ENCODE results near the gene AQP1.

The AQP1 gene

GRCh38 chr7:30915751-30916150, 4.1 kb downstream of the AQP1 start:
- Histone ChIP-seq H3K9ac (no peak overlapping the region), H3K27ac (no peak overlapping the region), H3K27me3 (ENCODE audit: control insufficient read depth, insufficient read depth, low read length) (no peaks in the 10 kb centered on the region), H3K36me3 (ENCODE audit: control insufficient read depth, insufficient read depth, low read length) (no peaks in the 10 kb centered on the region), H3K79me2 (no peaks in the 10 kb centered on the region), H3K4me3 (ENCODE audit: low read depth, low read length) (no peak overlapping the region), H2AFZ (no peak overlapping the region), H3K4me1 (peaks cover 5% of the 10 kb centered on the region), H3K9me3 (ENCODE audit: control insufficient read depth, low read length) (no peaks in the 10 kb centered on the region), H3K4me2 (ENCODE audit: low read length) (no peak overlapping the region)
- TF ChIP-seq, protein P1, sequence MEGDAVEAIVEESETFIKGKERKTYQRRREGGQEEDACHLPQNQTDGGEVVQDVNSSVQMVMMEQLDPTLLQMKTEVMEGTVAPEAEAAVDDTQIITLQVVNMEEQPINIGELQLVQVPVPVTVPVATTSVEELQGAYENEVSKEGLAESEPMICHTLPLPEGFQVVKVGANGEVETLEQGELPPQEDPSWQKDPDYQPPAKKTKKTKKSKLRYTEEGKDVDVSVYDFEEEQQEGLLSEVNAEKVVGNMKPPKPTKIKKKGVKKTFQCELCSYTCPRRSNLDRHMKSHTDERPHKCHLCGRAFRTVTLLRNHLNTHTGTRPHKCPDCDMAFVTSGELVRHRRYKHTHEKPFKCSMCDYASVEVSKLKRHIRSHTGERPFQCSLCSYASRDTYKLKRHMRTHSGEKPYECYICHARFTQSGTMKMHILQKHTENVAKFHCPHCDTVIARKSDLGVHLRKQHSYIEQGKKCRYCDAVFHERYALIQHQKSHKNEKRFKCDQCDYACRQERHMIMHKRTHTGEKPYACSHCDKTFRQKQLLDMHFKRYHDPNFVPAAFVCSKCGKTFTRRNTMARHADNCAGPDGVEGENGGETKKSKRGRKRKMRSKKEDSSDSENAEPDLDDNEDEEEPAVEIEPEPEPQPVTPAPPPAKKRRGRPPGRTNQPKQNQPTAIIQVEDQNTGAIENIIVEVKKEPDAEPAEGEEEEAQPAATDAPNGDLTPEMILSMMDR (IDR thresholded peaks at IDR 0.05) = no peak

GRCh38 chr7:30916255-30916654, 4.6 kb downstream of the AQP1 start:
- Histone ChIP-seq H3K4me3 (ENCODE audit: low read depth, low read length) (no peak overlapping the region), H3K9me3 (ENCODE audit: control insufficient read depth, low read length) (no peaks in the 10 kb centered on the region), H3K79me2 (no peaks in the 10 kb centered on the region), H3K27me3 (ENCODE audit: control insufficient read depth, insufficient read depth, low read length) (no peaks in the 10 kb centered on the region), H3K4me2 (ENCODE audit: low read length) (no peak overlapping the region), H3K36me3 (ENCODE audit: control insufficient read depth, insufficient read depth, low read length) (no peaks in the 10 kb centered on the region), H3K4me1 (peaks cover 5% of the 10 kb centered on the region), H3K27ac (no peak overlapping the region), H2AFZ (no peak overlapping the region), H3K9ac (no peak overlapping the region)
- TF ChIP-seq, protein P1 (IDR thresholded peaks at IDR 0.05) = no peak

- H3K9ac ChIP-seq = no peak overlapping the region
- H3K4me1 ChIP-seq = peaks cover 5% of the 10 kb centered on the region
- no peak overlapping the region for H3K4me3 ChIP-seq (ENCODE audit: low read depth, low read length)
- H3K79me2 ChIP-seq = no peaks in the 10 kb centered on the region
- H2AFZ ChIP-seq = no peak overlapping the region
- H3K27me3 ChIP-seq (ENCODE audit: control insufficient read depth, insufficient read depth, low read length) = no peaks in the 10 kb centered on the region
- TF ChIP-seq, protein P1 (IDR thresholded peaks at IDR 0.05) = no peak
- H3K9me3 ChIP-seq (ENCODE audit: control insufficient read depth, low read length) = no peaks in the 10 kb centered on the region
- no peak overlapping the region for H3K4me2 ChIP-seq (ENCODE audit: low read length)
- no peaks in the 10 kb centered on the region for H3K36me3 ChIP-seq (ENCODE audit: control insufficient read depth, insufficient read depth, low read length)
- H3K27ac ChIP-seq = no peak overlapping the region
These were observed 5.1 kb downstream of the AQP1 start for GRCh38 chr7:30916767-30917166.

- Histone ChIP-seq H3K9ac (no peak overlapping the region), H3K4me2 (ENCODE audit: low read length) (no peak overlapping the region), H3K27ac (no peak overlapping the region), H3K4me1 (peaks cover 5% of the 10 kb centered on the region), H3K27me3 (ENCODE audit: control insufficient read depth, insufficient read depth, low read length) (no peaks in the 10 kb centered on the region), H3K36me3 (ENCODE audit: control insufficient read depth, insufficient read depth, low read length) (no peaks in the 10 kb centered on the region), H2AFZ (no peak overlapping the region), H3K4me3 (ENCODE audit: low read depth, low read length) (no peak overlapping the region), H3K9me3 (ENCODE audit: control insufficient read depth, low read length) (no peaks in the 10 kb centered on the region), H3K79me2 (no peaks in the 10 kb centered on the region)
- TF ChIP-seq, protein P1 (IDR thresholded peaks at IDR 0.05) = no peak
These were observed 5.7 kb downstream of the AQP1 start for GRCh38 chr7:30917216-30917893.

DNA sequence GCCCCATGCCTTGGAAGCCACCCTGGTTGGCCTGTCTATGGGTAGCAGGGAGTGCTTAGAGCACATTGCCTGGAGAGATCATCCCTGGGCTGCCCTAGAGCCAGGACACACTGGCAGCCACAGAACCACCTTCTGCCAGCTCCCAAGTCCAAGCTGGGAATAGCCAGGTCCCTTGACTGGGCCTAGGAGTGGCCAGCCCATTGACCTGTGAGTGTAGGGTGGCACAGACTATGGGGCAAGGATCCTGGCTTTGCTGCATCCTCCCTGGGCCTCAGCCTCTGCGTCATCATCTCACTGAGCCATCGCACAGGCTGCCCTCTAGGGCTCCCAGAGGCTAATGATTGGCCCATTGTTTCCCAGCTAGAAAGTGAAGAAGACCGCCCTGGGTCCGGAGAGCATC, 7.0 kb downstream of the AQP1 start:
- Histone ChIP-seq H3K36me3 (ENCODE audit: control insufficient read depth, insufficient read depth, low read length) (no peaks in the 10 kb centered on the region), H3K4me2 (ENCODE audit: low read length) (no peak overlapping the region), H3K27ac (no peak overlapping the region), H3K9ac (no peak overlapping the region), H3K4me1 (no peaks in the 10 kb centered on the region), H3K9me3 (ENCODE audit: control insufficient read depth, low read length) (no peaks in the 10 kb centered on the region), H3K27me3 (ENCODE audit: control insufficient read depth, insufficient read depth, low read length) (no peaks in the 10 kb centered on the region), H3K79me2 (no peaks in the 10 kb centered on the region), H2AFZ (no peak overlapping the region), H3K4me3 (ENCODE audit: low read depth, low read length) (no peak overlapping the region)
- TF ChIP-seq, protein P1 (IDR thresholded peaks at IDR 0.05) = no peak
